ENCODE measurements around the gene MLF1.
A peak's percentile ranks its signal among the peaks of the same experiment; 100 is the strongest.

GRCh38 chr3:158644345-158644908 is 73.4 kb downstream of the MLF1 start, which contains the start of gene GFM1:
- peak; percentile 85 for TF ChIP-seq POLR2AphosphoS5 (IDR thresholded peaks at IDR 0.05; ENCODE audit: low read depth, low read length)
- TF ChIP-seq RFX5 (IDR thresholded peaks at IDR 0.05; ENCODE audit: low read length) = no peak; the same call in 1 of the 2 replicates
- peak; percentile 81 for TF ChIP-seq CTCF (IDR thresholded peaks at IDR 0.05)

Data from SK-N-SH (cell line).